ENCODE results near the gene TCEAL8.
"Not testable (repeated sequence)": the region's sequence is repeated elsewhere in the genome, so short reads cannot be mapped to it uniquely, and the experiment has no call there.

The TCEAL8 gene, protein sequence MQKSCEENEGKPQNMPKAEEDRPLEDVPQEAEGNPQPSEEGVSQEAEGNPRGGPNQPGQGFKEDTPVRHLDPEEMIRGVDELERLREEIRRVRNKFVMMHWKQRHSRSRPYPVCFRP

DNA sequence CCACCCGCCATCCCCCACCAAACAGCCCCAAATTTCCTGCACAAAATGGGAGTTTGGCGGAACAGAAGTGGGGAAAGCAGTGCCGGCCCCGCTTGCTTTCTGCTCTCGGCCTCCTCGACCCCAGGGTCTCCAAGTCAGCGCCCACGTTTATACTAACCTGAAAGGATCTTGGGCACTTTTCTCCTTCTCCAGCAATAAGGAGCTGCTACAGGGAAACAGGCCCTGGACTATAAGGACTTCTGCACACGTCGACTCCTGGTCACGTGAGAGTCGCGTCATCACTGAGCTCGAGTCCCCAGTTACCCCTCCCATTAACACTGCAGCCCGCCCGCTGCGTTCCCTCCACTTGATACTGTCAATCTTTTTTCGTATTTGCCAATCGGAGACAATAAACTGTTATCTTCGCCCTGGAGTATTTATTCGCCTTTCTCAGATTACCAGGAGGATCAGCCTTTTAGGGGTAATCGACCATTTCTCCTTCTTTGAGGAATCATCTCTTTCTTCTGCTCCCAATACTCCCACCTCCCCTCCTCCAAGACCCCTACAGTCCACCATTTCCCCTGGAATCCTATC lies at the start of gene TCEAL8:
Gene TCEAL8, minus strand, starts transcription at position 235 of the 573 bp plus-strand sequence. CDS start 1,176 bp downstream, outside the sequence.
- no peak for DNase-seq

DNA sequence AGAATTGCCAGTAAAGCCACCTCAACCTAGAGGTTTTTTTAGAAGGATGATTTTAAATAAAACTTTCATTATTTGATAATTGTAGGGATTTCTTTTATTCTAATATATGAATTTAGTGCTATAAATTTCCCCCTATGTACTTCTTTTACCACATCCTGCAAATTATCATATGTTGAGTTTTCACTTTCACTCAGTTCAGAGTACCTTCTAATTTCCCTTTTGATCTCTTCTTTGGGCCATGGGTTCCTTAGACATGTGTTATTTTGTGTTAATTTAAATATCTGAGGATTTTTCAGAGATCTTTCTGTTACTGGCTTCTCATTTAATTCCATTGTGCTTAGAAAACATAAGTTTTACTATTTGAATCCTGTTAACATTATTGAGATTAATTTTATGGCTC lies 49.8 kb upstream of the TCEAL8 start:
- DNase-seq, result no peak

DNA sequence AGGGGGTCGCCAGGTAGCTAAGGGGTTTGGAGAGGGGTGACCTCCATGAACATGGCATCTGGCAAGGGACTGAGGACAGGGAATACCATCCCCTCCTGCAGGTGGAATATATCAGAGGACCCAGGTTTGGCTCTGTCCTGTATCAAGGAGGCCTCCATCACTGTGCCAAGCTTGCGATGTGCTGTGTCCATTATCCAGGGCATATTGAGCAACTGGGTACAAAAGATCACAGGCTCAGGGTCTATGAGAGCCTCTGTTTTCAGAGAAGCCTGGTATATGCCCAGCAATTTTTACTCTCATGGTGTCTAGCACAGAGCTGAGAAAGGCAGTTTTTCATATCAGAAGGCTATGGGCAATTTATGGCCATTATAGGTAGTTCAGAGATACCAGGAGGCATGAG lies 38.2 kb upstream of the TCEAL8 start:
- DNase-seq, result no peak

DNA sequence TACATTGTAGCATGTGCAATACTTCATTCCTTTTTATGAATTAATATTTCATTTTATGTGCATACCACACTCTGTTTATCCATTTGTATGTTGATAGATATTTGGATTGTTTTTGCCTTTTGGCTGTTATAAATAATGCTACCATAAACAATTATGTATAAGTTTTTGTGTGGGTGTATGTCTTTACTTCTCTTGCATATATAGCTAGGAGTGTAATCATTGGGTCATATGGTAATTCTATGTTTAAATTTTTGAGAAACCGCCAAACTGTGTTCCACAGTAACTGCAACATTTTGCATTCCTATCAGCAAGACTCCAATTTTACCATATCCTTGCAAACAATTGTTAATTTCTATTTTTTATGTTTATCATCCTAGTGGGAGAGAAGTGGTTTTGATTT lies 24.7 kb upstream of the TCEAL8 start:
- no peak for DNase-seq

DNA sequence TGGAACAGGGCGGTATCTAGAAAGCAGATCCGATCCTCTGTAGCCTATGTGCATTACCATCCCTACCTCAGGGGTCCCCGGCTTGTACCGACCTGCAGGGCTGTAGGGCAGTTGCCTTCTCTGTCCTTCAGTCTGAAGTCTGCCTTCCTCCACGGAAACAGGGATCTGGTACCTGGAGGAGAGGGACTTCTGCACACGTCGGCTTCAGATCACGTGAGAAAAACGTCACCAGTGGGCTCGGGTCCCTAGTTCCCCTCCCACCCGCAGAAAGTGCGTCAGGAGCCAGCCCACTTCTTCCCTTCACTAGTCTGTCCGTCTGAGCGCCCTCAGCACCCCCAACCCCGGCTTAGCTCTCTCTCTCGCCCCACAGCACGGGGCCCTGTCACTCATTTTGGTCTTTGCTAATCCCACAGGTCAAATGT lies 21.6 kb upstream of the TCEAL8 start, which contains the start of gene TCEAL5:
Gene TCEAL5, minus strand, starts transcription at position 170 of the 422 bp plus-strand sequence. CDS start 2,187 bp downstream, outside the sequence.
- no peak for DNase-seq

DNA sequence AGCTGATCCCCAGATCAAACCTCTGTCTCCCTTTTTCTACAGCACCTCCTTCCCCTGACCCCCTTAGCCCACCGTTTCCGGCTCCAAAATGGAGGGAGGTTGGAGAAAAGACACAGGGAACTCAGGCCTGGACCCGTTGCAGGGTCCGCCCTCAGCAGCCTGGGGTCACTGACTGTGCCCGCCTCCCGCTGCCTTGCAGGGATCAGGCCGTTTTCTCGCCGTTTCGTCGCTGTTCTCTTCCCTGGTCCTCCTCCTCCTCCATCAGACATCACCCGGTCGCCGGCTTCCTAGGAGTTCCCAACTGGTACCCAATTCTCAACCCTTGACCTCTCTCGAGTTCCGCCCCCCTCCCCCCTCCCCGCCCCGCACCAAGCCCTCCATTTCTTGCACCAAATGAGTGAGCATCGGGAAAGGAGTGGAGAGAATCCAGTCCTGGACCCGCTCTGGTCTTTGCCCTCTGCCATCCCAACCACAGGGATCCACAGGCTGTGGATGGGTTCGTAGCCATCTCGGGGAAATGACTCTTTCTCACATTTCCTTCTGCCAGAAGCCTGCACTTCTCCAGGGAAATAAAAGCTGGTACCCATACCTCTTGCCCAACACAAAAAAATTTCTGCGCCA lies 21.1 kb upstream of the TCEAL8 start:
- DNase-seq, result no peak

DNA sequence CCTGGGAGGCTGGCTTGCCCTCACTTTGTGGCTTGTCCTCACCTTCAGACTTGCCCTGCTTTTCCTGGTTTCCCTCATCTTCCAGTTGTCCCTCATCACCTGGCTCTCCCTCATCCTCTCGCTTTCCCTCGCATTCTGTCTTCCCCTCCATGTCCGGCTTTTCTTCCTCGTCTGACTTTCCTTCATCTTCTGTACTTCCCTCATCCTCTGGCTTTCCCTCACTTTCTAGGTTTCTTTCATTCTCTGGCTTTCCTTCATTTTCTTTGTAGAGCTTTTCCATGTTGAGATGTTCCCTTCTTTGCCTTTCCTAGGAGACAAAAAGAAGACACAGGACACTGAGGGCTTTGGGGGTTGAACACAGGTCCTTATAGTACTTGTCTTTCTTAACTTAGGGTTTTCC lies 19.3 kb upstream of the TCEAL8 start:
- no peak for DNase-seq

DNA sequence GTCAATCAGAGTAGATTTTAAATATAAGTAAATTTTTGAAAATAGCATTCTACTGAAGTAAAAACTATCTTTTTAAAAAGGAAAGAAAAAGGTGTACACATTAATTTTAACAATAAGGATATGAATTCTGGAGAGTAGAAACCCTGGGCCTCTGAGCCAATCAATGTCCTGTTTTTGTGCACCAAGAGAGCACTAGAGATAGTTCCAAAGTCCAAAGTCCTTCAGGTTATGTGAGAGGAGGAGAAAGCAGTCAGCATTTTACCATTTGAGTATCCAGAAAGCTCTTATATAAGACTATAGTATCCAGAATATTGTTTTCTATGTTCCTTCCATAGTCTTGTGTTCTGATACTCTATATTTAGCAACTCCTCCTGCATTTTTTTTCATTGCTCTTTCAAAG lies 3.3 kb upstream of the TCEAL8 start:
- DNase-seq, result no peak

DNA sequence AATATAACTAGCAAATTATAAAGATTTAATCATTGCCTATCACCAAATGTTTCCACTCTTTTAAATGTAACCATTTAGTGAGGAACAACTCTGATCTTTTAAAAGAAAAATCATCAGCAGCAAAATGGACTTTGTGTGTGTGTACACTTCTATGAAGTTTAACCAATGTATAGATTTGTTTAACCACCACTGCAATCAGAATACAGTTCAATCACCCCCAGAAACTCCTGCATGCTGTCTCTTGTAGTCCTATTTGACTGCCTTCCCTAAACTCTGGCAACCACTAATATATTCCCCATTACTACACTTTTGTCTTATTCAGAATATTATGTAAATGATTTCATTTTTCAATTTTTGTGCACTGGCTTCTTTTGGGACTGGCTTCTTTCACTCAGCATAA lies 1.7 kb upstream of the TCEAL8 start:
- no peak for DNase-seq

DNA sequence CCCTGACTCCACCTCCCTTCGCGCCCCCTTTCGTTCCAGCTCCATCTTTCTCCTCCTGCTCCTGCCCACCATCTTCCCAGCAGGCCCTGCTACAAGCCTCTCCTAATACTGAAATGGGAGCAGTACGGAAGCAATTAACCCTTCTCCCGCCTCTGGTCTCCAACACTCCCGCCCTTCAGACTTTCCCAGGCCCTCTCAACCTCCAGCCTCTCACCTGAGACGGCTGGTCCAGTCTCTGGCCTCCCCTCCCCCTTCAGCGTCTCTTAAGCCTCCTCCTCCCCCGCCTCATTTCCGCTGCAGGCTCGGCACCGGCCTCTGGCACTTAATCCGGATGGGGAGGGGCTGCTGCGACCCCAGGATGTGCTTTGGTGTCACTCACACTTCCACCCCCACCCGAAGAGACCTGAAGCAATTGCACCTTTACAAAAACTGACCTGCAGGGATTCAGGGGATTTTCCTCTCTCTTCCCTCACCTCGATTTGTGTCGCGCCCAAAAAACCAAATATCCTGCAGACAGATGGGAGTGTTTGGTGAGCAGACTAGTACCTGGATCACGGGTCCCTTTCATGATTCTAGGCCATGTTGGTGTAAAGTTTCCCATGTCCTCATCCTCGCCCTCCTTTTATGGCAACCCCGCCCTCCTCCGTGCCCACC lies 657 bp downstream of the TCEAL8 start:
- no peak for DNase-seq

DNA sequence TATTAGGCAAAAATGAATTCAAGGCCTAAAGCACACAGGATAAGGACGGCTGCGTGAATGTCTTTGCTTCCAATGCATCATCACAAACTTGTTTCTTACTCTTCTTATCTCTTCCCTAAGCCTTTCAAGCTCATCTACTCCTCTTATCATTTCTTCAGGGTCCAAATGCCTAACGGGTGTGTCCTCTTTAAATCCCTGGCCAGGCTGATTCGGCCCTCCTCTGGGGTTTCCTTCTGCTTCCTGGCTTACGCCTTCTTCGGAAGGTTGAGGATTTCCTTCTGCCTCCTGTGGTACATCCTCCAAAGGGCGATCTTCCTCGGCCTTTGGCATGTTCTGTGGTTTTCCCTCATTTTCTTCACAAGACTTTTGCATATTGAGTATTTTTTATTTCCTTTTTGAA lies 1.3 kb downstream of the TCEAL8 start:
- DNase-seq, result no peak

DNA sequence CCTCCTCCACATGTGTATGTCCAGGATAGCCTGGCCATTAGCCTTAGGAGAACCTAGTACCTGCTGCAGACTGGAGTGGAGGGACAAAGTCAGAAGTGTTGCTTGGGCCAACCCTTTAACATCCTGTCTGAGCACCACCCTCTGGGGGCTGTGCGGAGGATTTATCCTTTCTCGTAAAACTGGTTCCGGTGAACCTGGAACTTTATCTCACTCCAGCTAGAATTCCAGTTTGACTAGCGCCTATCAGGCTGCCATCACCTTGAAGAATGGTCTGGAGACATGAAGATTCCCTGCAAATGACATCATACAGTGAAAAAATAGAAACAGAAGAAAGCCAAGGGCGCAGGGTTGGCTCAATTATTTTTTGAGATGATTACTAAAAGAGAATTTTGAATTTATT lies 4.0 kb downstream of the TCEAL8 start:
- no peak for DNase-seq

DNA sequence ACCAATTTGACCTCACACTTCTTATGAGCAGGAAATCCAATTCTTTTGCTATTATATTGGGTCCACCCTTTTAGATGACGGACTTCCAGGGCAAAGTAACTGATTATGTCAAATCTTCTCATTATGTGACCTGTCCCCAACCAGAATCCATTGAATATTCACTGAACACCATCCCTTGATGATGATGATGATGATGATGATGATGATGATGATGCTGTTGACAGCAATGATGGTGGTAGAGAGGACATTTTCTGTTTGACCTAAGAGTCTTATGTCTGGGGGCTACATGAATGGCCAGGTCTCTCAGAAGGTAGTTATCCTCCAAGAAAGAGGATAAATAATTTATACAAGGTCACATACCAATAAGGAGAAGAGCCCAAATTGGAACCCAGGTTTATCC lies 5.2 kb downstream of the TCEAL8 start:
- no peak for DNase-seq

DNA sequence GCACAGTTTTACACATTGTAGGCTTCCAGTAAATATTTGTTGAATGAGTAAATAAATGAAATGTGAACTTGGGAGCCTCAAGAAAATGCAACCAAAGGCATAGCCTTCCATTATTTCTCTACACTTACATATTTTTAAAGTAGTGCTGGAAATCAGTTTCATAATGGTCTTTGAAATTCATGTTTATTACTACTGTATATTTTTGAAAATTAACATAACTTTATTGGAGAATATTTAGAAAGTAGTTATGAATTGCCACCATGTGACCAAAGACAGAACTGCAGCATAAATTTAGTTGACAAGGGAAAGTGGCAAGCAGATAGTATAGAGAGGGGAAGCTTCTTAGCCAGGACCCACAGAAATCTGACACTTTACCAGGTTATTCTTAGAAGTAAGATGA lies 6.4 kb downstream of the TCEAL8 start:
- no peak for DNase-seq

DNA sequence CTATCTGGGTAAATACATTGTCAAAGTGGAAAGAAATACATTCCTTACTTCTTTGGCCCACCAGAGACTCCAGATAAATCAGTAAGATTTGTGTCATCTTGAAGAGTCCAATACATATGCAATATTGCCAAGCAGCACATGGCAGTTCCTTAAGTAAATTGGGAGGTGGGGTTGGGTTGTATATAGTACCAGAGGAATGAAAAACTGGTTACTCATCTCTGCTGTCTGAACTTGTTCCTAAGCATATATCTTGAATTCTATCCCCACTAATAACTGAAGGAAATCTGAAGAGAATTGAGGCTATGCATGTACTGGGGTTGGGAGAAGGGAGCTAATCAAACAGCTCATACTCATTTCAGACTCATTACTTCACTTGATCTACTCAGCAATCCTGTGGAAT lies 14.8 kb downstream of the TCEAL8 start:
- DNase-seq, result no peak

DNA sequence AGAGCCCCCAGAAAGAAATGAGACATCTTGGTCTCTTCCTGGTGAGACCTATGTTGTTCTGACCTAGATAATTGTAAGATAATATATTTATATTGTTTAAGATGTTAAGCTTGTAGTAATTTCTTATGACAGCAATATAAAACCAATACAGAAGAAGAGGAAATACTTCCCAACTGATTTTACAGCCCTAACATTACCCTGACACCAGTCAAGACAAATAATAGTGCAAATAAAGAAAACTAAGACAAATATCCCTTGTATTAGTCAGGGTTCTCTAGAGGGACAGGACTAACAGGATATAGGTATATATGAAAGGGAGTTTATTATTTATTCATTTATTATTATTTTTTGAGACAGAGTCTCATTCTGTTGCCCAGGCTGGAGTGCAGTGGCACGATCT lies 18.7 kb downstream of the TCEAL8 start:
- no peak for DNase-seq

DNA sequence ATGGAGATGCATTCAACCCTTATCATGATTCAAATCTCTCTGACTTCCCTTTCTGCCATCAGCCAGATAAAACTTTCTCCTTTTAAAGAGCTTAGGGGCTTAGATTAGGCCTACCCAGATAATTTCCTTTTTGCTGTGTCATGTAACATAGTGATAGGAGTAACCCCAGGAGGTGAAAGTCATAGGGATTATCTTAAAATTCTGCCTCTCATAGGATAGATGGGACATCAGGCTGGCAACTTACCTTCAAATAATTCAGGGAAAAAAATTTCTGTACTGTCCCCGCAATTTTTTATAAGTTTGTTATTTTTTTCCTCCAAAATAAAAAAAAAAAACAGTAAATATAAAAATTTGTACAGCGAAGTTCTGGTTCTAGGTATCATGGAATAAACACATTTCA lies 19.3 kb downstream of the TCEAL8 start:
- not testable (repeated sequence) for DNase-seq

DNA sequence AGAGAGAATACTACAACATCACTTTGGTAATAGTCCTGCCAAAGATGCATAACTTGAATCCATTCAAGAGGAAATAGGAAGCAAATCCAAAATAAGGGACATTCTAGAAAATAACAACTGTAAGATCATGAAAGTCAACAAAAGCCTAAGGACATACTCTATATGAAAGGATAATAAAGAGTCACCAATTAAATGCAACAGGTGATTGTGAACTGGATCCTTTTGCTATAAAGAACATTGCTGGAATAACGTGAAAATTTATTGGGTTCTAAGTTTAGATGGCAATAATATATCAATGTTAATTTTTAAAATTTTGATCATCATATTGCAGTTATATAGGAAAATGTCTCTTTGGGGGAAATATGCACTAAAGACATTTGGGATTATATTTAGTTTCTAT lies 20.1 kb downstream of the TCEAL8 start:
- DNase-seq, result no peak

DNA sequence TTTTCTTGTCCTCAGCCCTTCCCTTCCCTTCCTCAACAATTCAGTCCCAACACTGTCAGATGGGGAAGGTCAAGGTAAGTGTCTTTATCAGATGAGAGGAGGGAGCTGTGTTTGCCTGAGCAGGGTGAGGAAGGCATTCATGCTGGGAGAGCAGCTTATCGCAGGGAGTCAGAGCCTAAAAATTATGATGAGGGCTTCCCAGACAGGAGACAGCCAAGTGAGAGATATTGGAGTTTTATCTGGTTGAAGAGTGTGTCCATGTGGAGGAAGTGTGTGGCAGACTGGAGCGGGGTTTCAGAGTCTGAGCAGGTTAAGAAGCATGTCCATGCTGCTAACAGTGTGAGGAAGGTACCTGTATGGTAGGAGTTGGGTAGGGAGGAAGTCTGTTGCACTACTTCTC lies 21.7 kb downstream of the TCEAL8 start:
- no peak for DNase-seq

DNA sequence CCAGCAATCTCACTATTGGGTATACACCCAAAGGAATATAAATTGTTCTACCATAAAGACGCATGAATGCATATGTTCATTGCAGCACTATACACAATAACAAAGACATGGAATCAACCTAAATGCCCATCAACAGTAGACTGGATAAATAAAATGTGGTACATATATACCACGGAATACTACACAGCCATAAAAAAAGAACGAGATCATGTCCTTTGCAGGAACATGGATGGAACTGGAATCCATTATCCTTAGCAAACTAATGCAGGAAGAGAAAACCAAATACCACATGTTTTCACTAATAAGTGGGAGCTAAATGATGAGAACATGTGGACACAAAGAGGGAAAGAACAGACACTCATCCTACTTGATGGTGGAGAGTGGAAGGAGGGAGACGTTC lies 29.0 kb downstream of the TCEAL8 start:
- DNase-seq, result not testable (repeated sequence)

DNA sequence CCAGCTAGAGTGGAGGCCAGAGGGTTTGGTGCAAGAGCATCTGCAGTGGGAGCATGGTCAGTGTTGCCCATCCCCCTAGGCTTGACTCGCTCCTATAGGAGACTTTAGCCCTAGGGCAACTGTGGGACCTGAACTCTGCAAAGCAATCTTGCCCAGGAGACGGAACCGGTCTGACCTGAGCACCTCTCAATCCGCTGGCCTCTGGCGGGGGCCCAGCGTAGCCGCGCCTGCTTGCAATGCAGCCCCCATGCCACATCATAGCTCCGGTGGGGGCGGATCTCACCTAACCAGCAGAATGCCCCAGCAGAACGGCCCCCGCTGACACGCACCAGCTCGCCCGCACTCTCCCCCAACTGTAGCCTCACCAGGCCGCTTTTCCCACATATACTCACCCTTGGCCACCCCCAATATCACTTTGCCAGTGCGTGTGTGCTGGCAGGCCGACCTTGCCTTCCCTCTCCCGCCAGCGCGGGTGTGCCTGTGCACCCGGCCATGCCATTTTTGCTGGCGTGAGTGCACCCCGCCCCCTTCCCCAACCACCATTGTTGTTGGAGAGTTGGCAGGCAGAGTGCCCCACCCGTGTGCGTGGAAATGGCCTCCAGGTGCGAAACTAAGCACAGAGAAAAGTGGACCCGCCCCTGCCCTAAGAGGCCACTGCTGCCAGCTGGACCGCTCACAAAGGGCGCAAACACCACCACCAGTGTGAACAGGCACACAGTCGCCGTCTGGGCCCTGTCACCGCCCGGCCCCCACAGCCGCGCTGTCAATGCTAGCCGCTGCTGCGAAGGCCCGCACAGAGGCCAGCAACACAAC lies 34.2 kb downstream of the TCEAL8 start:
- DNase-seq, result no peak

DNA sequence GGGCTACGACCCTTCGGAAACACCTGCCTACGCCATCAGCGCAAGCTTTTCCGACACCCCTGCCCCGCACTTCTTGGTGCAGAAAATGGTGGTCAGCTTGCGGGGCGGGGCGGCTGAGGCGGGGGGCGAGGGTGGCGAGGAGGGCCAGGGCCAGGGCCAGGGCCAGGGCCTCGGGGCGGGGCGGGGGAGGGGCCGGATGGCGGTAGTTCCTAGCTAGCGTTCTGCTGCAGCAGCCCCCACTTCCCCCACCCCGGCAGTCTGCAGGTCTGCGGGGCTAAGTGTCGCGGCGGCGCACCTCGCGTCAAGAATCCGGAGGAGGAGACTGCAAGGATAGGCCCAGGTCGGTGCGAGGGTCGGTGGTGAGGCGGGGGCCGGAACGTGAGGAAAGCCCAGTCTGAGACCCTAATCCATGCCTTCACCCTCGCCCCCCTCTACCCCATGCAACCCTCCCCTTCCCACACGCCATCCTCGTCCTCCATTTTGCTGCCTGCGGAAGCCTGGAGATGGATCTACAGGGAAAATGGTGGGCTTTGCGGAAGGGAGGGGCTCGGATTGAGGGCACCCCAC lies 39.4 kb downstream of the TCEAL8 start:
- DNase-seq, result no peak

DNA sequence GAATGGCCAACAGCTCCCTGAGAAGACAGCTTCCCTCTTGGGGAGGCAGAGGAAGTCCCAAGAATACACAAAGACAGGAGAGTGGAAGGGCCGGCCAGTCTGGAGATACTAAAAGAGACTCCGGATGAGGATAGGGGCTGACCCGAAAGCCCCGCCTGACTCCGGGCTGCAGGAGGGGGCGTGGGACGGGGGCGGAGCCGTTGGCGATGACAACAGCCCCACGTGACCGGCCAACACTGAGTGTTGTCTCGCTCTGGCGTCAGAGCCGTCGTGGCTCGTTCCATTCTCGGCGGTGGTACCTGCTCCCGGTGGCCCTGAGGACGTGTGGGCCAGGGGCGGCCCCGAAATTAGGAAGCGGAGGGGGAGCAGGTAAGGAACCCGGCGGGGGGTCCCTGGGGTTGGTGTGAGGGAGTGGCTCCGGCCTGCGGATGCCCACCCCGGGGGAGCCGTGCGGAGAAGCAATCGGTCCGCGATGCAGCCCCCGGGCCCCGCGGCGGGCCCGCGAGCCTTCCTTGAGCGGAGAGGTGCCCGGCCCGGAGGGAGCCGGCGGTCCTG lies 40.0 kb downstream of the TCEAL8 start, which contains the start of gene BEX4:
Gene BEX4, plus strand, starts transcription at position 239 of the 555 bp plus-strand sequence. CDS start 1,046 bp downstream, outside the sequence.
- peak; percentile 13 for DNase-seq

All from T1000 (cell line).